Stimulated activated CD8-positive, alpha-beta memory T cell treated with anti-CD3 and anti-CD28 coated beads, Interleukin-7, amount 100 ng/mL, for 48 hours (primary cell): Measurements from ENCODE around the gene POPDC3.

ENCODE experiments used
- DNase-seq, 2 donors: peaks; one replicate each; pipeline ENCODE4 v3.0.0-alpha.2; 2020; ENCODE audit warnings: low read depth in 1 of 2; ENCODE audit errors: extremely low read depth in 1 of 2

POPDC3 gene

DNA sequence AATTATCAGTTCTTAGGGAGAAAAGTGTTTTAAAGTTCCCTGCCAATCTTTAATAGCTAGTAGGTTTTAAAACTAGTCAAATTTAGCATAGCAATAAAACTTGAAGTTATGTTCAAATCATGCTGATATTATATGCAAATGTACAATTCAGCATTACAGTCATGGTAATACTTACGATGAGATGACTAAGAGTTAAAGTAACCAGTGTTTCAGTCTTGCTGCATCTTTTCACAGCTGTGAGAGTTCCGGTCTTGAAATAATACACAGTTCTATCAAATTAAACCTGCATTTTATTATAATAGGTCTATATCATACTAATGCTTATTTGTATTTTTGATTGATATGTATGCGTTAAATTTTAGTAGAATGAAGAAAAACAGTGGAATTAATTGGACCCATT lies 26.1 kb downstream of the POPDC3 start:
- DNase-seq: no peak

DNA sequence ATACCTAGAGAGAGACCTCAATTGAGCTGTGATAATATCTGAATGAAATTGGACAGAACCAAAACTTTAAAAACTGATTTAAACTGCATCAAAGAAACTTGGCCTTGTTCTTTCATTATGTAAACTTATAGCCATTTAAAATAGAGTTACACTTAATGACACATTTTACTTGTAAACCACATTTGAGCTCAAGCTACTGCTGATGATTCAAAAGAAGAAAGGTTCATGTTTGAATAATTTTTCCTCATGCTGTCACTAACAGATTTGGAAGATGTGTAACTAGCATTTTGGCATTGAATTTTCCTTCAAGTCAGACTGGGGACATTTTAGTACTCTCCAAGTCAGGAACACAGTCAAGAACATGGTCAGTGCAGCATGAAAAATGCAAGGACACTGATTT lies 26.9 kb downstream of the POPDC3 start:
- DNase-seq: no peak

DNA sequence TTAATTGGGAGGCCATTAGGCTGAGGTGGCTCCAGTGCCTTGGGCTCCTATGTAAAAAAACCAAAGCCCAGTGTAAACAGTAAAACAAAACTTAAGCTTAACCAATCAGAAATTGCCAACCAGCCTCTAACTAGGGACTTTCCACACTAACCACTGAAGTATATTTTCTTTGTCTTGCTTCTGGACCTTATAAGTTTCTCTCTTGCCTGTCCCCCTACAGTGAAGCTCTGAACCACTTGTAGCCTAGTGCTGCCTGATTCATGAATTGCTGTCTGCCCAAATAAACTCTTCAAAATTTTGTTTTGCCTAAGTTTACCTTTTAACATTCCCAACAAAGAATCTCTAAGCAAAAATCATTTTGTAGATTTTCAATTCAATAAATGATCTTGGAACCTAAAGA lies 28.2 kb downstream of the POPDC3 start:
- no peak for DNase-seq

DNA sequence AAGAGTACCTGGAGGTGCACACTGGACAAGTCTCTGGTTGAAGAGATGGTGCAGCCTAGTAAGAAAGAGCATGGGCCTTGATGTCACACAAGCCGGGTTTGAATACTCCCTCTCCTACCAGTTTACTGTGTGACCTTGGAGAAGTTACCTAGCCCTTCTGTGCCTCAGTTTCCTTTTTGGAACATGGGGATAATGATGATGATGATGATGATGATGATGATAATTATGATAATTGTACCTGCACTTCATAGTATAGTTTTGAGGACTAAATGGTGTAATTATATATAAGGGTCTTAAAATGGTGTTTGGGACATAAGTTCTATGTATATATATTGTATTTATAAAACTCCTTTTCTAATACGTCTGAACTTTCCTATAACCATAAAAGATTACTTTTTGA lies 41.7 kb downstream of the POPDC3 start:
- no peak for DNase-seq

DNA sequence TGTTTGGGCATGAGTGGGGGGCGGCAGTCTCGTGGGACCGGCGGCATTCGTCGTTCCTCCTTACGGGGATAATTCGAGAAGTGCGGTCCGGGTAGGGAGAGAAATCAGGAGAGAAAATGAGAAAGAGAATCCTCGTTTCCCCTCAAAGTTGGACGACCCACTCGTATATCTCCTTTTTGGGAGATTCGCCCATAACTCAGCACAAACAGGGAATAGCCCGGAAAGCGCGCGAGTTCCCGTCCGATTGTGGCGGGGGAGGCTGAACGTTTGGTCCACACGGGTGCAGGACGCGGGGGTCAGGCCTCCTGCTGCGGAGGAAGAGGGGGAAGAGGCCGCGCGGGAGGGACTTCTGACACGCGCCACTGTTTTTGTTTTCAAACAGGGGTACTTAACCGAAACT lies 42.4 kb downstream of the POPDC3 start:
- no peak for DNase-seq

DNA sequence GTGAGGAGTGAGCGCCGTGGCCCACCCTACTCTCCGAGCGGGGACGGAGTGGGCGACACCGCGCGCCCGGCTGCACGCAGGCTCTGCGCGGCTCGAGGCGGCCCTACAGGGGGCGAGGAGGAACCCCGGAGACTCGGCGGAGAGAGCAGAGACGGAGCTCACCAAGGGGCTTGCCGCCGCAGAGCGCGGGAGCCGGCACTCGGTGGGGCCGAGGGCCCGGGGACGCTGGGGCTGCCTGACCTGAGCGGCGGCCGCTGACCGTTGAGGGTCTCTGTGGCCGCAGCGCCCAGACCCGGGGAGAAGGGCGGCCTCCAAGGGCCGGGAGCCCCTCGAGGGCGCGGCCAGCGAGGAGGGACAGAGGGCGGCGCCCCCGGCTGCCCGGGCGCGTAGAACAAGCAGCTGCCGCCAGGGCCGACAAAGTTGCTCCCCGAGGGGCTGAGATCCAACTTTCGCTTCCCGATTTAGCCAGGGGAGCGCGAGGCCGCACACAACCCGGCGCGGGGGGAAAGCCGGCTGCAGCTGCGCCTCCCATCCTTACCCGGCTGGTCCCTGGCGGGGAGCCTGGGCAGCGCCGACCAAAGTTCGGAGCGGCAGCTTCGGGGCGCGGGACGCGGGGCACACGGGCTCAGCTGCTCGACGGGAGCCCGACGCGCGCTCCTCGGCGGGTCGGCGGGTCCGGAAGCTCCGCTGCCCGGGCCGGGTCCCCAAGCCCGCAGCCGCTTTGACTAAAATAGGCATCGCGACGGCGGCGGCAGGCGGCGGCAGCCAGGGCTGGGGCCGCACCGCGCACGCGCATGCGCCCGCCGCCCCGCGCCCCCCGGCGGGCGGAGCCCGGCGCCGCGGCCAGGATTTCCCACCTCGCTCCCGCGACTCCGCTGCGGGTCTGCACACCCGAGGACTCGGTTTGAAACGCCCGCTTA lies 43.1 kb downstream of the POPDC3 start:
- no peak for DNase-seq

DNA sequence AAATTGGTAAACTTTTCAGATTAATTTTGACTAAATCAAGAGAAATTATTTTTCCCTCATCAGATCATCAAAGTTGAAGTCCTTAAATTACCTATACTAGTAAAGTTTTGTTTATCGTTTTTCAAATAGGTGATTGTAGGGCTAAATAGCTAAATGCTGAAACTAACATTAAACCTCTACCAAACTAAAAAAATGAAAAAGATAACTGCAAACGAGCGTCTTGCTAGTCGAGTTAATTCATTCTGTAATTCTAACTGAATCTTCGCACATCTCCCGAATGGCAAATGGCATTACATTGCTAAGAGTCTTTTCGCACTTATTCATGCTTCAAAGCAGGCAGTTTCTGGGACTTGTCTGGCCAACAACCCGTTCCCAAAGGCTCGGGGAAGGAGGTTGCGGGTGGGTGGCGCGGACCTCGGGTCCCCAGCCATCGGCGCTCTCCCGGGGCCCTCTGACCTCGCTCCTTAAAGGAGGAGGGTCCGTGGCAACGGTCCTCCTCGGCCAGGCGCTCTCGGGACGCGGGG lies 43.8 kb downstream of the POPDC3 start:
- DNase-seq: no peak

DNA sequence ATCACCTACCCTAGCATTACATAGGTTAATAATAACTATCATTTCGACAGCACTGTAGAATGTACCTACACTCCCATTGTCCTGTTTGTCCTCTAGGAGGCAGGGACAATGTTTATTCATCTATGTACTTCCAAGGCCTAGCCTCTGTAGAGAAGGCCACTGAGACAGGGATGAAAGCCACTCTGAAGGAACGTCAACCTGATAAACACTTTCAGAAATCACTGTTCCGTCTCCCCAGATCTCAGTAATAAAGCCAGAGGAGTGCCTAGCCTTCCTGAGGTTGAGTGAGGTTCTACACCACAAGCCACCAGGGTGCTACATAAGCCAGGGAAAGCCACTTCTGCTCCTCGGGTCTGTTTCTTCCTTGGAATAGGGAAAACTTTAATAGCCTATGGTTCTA lies 44.8 kb downstream of the POPDC3 start:
- no peak for DNase-seq

DNA sequence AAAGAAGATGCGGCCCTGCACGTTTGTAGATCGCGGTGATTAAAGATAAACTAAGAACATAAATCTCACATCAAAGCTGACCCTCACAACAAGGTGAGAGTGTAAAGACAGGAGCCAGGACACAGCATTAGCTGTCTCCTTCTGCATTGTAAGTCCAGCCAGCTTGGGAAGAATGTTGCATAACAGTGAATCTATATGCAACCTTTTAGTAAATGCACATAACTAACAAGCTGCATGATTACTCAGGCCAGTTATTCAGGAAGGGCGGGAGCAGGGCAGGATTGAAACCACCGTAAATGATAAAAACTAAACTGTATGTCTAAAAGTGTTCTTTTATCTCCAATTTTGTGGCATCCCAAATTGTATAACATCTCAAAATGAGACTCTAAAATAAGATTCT lies 57.1 kb downstream of the POPDC3 start:
- DNase-seq: no peak

DNA sequence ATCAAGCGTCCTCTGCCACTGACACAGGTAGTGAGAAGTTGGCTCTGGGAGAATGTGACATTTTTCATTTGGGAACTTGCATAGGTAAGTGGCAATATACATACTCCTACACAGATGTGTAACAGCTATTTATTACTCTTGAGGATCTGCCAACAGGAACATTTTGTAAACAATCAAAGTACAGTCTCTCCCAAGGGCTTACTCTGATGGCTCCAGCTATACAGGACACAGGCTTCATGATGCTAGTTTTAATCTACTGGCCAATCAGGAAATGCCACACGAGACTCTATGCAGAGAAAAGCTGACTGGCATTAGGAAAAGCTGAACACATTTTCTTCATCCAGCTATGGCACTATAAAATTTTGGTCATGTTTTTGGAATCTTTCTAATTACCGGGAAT lies 57.8 kb downstream of the POPDC3 start:
- DNase-seq: no peak

DNA sequence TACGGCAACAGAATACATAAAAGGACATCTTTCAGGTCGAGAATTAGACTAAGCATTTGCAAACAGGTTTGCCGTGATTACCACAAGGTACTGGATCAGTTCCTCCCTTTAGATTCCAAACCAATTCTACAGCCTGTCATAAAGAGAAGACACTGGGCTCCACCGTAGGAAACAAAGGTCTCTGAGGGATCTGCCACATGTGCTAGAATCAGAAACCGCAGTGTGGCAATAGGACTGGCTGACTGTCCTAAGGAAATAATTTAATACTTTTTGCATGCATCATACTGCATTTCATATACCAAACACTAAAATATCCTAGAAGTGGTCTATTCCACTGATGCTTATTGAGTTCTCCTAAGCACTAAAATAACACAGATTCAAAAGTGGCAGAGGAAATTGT lies 59.2 kb downstream of the POPDC3 start:
- DNase-seq: no peak

DNA sequence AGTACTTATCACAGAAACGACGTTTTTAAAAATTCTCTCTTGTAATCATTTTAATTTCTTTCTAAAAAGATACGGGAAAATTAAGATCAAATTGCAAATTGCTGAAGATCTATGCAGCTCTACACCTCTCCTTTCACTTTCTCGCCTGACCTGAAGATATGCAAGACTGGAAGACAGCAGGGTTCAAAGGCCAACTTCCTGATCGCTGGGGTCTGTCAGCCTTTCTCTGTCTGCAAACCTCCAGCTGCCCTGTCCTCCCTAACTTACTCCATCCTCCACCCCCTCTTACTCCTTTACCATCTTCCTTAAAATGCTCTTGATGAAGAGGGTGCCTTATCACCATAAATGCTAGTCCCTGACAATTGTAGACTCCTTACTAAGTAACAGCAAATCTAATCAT lies 63.7 kb downstream of the POPDC3 start:
- DNase-seq: no peak

DNA sequence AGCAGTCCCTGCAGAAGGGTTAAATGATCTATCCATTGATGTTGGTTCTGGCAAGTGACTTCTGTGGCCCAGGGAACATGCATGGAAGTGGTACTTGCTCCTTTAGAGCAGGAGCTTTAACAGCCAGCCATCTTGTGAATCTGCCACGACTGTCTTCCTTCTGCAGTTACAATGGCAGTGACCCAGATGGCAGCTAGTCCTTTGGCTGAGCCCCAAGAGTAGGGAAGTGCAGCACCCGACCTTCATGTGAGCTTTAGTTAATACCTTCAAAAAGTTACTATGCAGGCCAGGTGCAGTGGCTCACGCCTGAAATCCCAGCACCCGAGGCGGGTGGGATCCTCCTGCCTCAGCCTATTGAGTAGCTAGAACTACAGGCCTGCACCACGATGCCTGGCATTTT lies 66.4 kb downstream of the POPDC3 start:
- DNase-seq: no peak

DNA sequence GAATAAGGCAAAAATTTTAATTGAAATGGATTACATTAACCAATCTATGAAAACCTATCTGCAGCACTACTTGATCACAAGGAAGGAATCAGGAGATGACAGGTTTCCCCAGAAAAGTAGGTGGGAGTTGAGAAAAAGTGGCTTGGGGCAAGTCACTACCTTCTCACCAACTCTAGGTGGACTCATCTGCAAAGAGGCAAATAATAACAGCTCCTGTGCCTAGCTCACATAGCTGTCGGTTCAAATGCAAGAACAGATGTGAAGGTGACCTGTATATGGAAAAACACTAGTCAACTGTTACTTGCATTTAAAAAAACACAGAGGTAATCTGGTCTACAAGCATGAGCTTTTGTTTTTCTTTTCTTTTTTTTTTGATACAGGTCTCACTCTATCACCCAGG lies 67.2 kb downstream of the POPDC3 start:
- DNase-seq: no peak

DNA sequence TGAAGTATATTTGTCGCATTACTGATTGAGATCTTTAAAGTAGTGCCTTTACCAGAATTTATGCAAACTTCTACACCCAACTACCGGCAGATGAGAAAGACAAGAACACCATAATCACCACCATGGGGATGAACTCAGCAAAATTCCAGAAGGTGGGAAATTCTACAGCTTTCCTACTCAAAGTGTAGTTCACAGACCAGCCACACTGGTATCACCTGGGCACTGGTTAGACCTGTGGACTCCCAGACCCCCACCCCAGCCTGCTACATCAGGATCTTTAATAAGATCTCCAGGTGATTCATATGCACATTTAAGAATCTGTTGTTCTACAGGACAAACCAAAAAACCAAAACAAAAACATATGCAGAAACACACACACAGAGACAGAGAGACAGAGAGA lies 67.9 kb downstream of the POPDC3 start:
- no peak for DNase-seq

DNA sequence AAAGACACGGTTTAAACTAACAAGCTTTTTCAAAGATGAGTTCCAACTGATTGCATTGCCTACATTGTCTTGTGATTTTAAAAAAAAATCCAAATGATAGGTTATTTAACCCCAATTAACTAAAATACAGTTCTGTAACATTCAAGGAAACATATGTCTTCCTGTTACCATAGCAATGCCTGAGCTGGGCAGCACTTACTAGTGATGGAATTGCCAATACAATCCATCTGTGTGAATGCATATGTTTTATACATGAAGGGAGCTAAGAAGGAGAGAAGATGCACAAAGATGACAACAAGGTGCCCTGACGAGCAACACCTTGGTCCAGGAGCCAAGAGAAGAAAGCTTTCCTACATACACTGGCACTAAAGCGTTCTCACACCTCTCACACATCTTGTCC lies 68.7 kb downstream of the POPDC3 start:
- no peak for DNase-seq

DNA sequence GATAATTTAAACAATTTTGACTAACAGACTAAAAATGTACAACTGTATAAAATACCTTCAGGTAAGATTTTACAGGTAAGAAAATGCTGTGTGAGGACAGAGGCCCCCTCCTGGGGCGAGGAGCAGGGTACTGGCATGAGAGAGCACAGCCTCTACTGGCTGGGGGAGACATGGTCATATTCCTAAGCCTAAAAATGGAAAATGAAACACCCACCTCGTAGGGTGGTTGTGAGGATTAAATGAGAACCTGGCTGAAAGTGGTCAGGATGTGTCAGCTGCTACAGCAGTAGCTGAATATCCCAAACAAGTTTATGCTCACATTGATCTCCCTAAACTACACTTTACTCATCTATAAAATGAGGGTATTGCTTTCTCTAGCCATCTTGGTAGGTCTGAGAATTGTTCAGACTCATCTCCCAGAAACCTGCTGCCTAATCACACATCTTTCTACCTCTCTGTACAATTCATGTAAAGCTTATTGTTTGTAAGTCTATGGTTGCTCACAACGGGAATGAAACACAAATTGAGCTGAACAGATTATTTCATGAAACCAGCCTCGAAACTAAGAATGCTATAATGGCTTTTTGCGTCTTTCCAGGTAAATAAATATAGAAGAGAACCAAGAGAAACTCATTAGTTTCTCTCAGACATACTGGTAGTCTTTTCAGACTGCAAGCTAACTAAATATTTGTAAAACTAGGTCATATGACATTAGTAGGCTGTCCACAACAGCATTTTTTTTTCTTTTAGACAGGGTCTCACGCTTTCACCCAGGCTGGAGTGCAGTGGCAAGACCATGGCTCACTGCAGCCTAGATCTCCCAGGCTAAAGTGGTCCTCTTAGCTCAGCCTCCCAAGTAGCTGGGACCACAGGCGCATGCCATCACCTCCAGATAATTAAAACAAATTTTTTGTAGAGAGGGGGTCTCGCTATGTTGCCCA lies 69.6 kb downstream of the POPDC3 start:
- no peak for DNase-seq

DNA sequence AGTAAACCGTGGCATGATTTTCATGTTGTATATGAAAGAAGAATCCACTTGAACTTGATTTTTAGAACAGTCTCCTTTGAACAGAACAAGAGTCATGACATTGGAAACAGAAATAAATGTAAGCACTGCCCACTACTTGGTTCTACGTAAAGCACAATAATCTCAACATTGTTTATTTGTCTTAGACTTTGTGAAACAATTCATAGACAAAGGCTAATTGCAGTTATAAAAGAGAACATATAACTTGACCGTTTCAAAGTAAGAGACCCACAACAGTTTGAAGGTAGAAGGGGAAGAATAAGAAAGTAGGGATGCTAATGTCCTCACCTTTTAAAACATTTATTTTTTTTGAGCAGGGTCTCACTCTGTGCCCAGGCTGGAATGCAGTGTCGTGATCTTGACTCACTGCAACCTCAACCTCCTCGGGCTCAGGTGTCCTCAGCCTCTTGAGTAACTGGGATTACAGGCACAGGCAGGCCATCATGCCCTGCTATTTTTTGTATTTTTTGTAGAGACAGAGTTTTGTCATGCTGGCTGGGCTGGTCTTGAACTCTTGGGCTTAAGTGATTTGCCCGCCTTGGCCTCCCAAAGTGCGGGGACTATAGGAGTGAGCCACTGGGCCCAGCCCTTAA lies 71.1 kb downstream of the POPDC3 start:
- DNase-seq: no peak
